ENCODE data around the gene DNER. TPM values are rescaled to one million over a fixed set of nuclear protein-coding genes. Genes with fewer than 3 reads are reported as not detected.

The DNER gene
- polyA plus RNA-seq, 1 of the 3 experiments (the other 2 are of a cell fraction), result 1.4 TPM

- Histone ChIP-seq H3K4me1 (ENCODE audit: control insufficient read depth in 1 of 2, insufficient read depth in 2 of 2, low read depth in 1 of 2, low read length in 1 of 2) (peaks cover 0 to 5% of the 10 kb centered on the region in 2 experiments; a peak in 2 of 4 replicates), H3K9ac (no peak overlapping the region), H3K27me3 (ENCODE audit: insufficient read depth) (no peaks in the 10 kb centered on the region), H3K9me2 (no peaks in the 10 kb centered on the region), H2AFZ (ENCODE audit: low read depth) (no peak overlapping the region), H3K9me3 (no peaks in the 10 kb centered on the region), H3K4me3 (ENCODE audit: low read depth in 2 of 2, low read length in 1 of 2) (no peak overlapping the region), H4K20me1 (ENCODE audit: insufficient read depth) (no peaks in the 10 kb centered on the region), H3K36me3 (replicated peaks in 1 of 2; ENCODE audit: control insufficient read depth in 1 of 2, insufficient read depth in 2 of 2, low read length in 1 of 2) (no peaks in the 10 kb centered on the region), H3K27ac (ENCODE audit: low read depth in 2 of 2, low read length in 1 of 2) (no peak overlapping the region), H3K79me2 (ENCODE audit: insufficient read depth) (no peaks in the 10 kb centered on the region), H3K4me2 (no peak overlapping the region), H3F3A (replicated peaks; ENCODE audit: insufficient read depth) (no peaks in the 10 kb centered on the region)
- ChIA-PET POLR2A (no interaction called here), CTCF (interaction anchor here (1.5 kb wide), 1 partner anchor 9 kb away, joined by 4 read pairs; no protein-coding TSS in a partner anchor)
- no peak for DNase-seq
- TF ChIP-seq EZH2phosphoT487 (IDR thresholded peaks at IDR 0.05; ENCODE audit: borderline replicate concordance, low read depth), result no peak
- 71% methylated on average over 7 of the region's 7 CpGs for whole genome bisulfite sequencing (ENCODE audit: low lambda C conversion rate)
Measured at GRCh38 chr2:229467783-229468182, 246.6 kb downstream of the DNER start.

DNA sequence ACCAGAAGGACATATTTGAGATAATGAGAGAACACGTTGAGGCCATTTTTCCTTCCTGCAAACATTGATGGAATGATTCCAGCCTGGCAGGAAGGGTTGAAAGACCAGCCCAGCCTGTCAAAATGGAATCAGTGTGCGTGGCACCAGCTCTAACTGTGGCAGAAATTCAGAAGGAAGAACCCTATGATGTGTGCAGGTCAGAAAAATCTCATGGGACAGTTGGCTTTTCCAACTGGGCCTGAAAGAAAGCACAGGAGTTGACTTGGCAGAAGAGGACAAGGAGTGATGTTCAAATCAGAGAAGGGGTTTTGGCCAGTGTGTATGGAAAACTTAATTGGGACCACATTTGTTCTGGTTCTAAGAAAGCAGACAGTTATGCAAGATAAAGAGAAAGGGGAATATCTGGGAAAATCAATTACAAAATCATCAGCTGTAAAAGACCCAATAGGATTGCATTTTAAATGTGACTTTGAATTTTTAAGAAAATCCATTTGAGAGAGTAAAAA is 250.5 kb downstream of the DNER start:
- TF ChIP-seq, protein P1, sequence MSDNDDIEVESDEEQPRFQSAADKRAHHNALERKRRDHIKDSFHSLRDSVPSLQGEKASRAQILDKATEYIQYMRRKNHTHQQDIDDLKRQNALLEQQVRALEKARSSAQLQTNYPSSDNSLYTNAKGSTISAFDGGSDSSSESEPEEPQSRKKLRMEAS (IDR thresholded peaks at IDR 0.05; ENCODE audit: low read depth), result no peak
- TF ChIP-seq TAF1 (IDR thresholded peaks at IDR 0.05; ENCODE audit: borderline replicate concordance, low read depth, low read length), result no peak
- no peak for TF ChIP-seq NFIC (IDR thresholded peaks at IDR 0.05; ENCODE audit: borderline replicate concordance)
- no peak for TF ChIP-seq RAD21 (IDR thresholded peaks at IDR 0.05; ENCODE audit: low read length)
- no peak for TF ChIP-seq FOXM1 (IDR thresholded peaks at IDR 0.05; ENCODE audit: low read depth)
- no peak for TF ChIP-seq JUND (IDR thresholded peaks at IDR 0.05)
- no peak for TF ChIP-seq TEAD4 (IDR thresholded peaks at IDR 0.05; ENCODE audit: borderline replicate concordance, insufficient read depth)
- no peak for TF ChIP-seq USF2 (IDR thresholded peaks at IDR 0.05; ENCODE audit: borderline replicate concordance, low read depth, low read length)
- no peak for TF ChIP-seq TCF12 (IDR thresholded peaks at IDR 0.05)
- TF ChIP-seq EZH2phosphoT487 (IDR thresholded peaks at IDR 0.05; ENCODE audit: borderline replicate concordance, low read depth), result no peak
- TF ChIP-seq MXI1 (IDR thresholded peaks at IDR 0.05; ENCODE audit: low read depth, low read length), result no peak
- TF ChIP-seq, protein P2, sequence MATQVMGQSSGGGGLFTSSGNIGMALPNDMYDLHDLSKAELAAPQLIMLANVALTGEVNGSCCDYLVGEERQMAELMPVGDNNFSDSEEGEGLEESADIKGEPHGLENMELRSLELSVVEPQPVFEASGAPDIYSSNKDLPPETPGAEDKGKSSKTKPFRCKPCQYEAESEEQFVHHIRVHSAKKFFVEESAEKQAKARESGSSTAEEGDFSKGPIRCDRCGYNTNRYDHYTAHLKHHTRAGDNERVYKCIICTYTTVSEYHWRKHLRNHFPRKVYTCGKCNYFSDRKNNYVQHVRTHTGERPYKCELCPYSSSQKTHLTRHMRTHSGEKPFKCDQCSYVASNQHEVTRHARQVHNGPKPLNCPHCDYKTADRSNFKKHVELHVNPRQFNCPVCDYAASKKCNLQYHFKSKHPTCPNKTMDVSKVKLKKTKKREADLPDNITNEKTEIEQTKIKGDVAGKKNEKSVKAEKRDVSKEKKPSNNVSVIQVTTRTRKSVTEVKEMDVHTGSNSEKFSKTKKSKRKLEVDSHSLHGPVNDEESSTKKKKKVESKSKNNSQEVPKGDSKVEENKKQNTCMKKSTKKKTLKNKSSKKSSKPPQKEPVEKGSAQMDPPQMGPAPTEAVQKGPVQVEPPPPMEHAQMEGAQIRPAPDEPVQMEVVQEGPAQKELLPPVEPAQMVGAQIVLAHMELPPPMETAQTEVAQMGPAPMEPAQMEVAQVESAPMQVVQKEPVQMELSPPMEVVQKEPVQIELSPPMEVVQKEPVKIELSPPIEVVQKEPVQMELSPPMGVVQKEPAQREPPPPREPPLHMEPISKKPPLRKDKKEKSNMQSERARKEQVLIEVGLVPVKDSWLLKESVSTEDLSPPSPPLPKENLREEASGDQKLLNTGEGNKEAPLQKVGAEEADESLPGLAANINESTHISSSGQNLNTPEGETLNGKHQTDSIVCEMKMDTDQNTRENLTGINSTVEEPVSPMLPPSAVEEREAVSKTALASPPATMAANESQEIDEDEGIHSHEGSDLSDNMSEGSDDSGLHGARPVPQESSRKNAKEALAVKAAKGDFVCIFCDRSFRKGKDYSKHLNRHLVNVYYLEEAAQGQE (IDR thresholded peaks at IDR 0.05; ENCODE audit: low read depth, low read length), result no peak
- no peak for TF ChIP-seq RFX5 (IDR thresholded peaks at IDR 0.05; ENCODE audit: low read length)
- TF ChIP-seq, protein P3, sequence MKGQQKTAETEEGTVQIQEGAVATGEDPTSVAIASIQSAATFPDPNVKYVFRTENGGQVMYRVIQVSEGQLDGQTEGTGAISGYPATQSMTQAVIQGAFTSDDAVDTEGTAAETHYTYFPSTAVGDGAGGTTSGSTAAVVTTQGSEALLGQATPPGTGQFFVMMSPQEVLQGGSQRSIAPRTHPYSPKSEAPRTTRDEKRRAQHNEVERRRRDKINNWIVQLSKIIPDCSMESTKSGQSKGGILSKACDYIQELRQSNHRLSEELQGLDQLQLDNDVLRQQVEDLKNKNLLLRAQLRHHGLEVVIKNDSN (IDR thresholded peaks at IDR 0.05; ENCODE audit: borderline replicate concordance, low read depth), result no peak
- no peak for TF ChIP-seq RCOR1 (IDR thresholded peaks at IDR 0.05; ENCODE audit: low read length)
- no peak for TF ChIP-seq PBX3 (IDR thresholded peaks at IDR 0.05)
- WGBS (ENCODE audit: low lambda C conversion rate), result 43% methylated on average over 2 of the region's 2 CpGs
- CTCF ChIA-PET, result no interaction called here
- no peaks in the 10 kb centered on the region for H3K36me3 ChIP-seq (replicated peaks in 1 of 2; ENCODE audit: control insufficient read depth in 1 of 2, insufficient read depth in 2 of 2, low read length in 1 of 2)
- H3K79me2 ChIP-seq (ENCODE audit: insufficient read depth), result no peaks in the 10 kb centered on the region
- H3K4me1 ChIP-seq (ENCODE audit: control insufficient read depth in 1 of 2, insufficient read depth in 2 of 2, low read depth in 1 of 2, low read length in 1 of 2), result no peaks in the 10 kb centered on the region
- POLR2A ChIA-PET, result no interaction called here
- DNase-seq, result no peak
- H3K9me2 ChIP-seq, result 0 out of 2 replicates have a peak, but pooled peaks cover 3% of the 10 kb centered on the region
- no peak overlapping the region for H3K9ac ChIP-seq
- H3K9me3 ChIP-seq, result no peaks in the 10 kb centered on the region
- H3K4me2 ChIP-seq, result no peak overlapping the region
- no peaks in the 10 kb centered on the region for H3K27me3 ChIP-seq (ENCODE audit: insufficient read depth)
- H3F3A ChIP-seq (replicated peaks; ENCODE audit: insufficient read depth), result no peaks in the 10 kb centered on the region
- H3K27ac ChIP-seq (ENCODE audit: low read depth in 2 of 2, low read length in 1 of 2), result no peak overlapping the region
- H3K4me3 ChIP-seq (ENCODE audit: low read depth in 2 of 2, low read length in 1 of 2), result no peak overlapping the region
- H4K20me1 ChIP-seq (ENCODE audit: insufficient read depth), result no peaks in the 10 kb centered on the region
- no peak overlapping the region for H2AFZ ChIP-seq (ENCODE audit: low read depth)
